ACC112 (cell line): ENCODE measurements around the gene ZIC4.

Source experiments
- H2AFZ ChIP-seq: fragments of 200-600 bp; sonication (generic); one replicate; pipeline ENCODE4 v1.6.0; 2017; ENCODE audit warnings: antibody characterized with exemption, low read length; ENCODE audit not compliant: unreplicated experiment
- H3K27ac ChIP-seq: fragments of 200-600 bp; sonication (generic); 2 replicates; pipeline ENCODE4 v1.5.1; 2014; ENCODE audit warnings: low read depth, mild to moderate bottlenecking, antibody characterized with exemption, low read length, moderate library complexity
- H3K27me3 ChIP-seq: fragments of 200-600 bp; sonication (generic); 2 replicates; pipeline ENCODE4 v1.6.1; 2014; ENCODE audit warnings: mild to moderate bottlenecking, antibody characterized with exemption, low read length, moderate library complexity, mixed read lengths; ENCODE audit not compliant: insufficient read depth
- H3K36me3 ChIP-seq: fragments of 200-600 bp; sonication (generic); 2 replicates; pipeline ENCODE4 v1.6.1; 2016; ENCODE audit warnings: mild to moderate bottlenecking, antibody characterized with exemption, low read length, moderate library complexity, mixed read lengths; ENCODE audit not compliant: insufficient read depth
- H3K4me1 ChIP-seq: fragments of 200-600 bp; sonication (generic); one replicate; pipeline ENCODE4 v1.6.1; 2016; ENCODE audit warnings: low read length, mixed read lengths; ENCODE audit not compliant: insufficient read depth, unreplicated experiment, control insufficient read depth
- H3K4me3 ChIP-seq: fragments of 200-600 bp; sonication (generic); 2 replicates; pipeline ENCODE4 v1.5.1; 2014; ENCODE audit warnings: mild to moderate bottlenecking, low read depth, low read length
- H3K79me2 ChIP-seq: fragments of 200-600 bp; sonication (generic); one replicate; pipeline ENCODE4 v1.6.0; 2016; ENCODE audit warnings: low read length; ENCODE audit not compliant: control insufficient read depth, unreplicated experiment, insufficient read depth

ZIC4 gene

DNA sequence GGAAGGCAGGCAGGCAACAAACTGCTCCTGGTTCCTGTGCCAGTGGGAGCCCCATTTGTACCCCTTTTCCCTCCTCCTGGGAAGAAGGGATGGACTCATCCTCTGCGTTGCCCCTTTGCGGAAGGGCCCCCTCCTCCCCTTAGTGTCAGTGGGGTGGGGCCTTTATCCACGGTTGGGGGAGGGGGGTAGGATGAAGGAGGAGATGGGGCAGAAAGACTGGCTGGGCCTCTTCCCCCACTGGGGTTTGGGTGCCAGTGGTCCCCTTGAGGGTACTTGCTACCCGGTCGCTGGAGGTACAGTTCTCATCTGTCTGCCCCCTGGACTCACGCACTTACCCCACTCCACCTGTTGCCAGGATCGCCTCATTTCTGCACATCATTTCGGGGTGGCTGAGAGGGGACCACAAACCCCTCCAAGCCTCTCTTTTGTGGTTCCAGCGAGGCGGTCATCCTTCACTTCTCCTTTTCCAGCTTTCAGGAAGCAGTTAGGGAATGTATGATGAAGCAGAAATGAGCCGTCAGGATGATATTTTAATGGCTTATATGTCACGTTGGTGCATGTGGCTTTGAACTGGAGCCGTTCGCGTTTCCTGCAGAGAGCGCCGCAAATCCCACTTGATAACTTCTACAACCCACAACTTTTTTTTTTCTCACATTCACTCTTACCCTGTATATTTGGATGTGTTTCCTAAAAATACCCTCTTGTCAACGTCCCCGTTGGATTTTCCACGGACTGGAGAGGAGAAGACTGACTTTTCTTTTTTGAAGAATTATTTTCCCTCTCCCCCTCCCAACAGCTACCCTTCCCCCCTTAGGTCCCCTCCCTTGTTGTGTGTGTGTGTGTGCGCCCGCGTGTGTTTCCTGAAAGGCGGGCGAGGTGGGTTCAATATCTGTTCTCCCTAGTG, at the start of gene ZIC4:
Gene ZIC4, minus strand, starts transcription at position 516 of the 904 bp plus-strand sequence. CDS start 3,746 bp downstream, outside the sequence.
- peaks cover 5% of the 10 kb centered on the region for H3K4me1 ChIP-seq
- H3K27me3 ChIP-seq: peaks cover 100% of the 10 kb centered on the region
- H2AFZ ChIP-seq: no peak within 1 kb of the TSS
- H3K27ac ChIP-seq: no peak within 1 kb of the TSS
- no peaks in the 10 kb centered on the region for H3K36me3 ChIP-seq
- H3K79me2 ChIP-seq: no peaks in the 10 kb centered on the region
- peak within 1 kb of the TSS; percentile 35; the same call in 1 of the 2 replicates for H3K4me3 ChIP-seq

DNA sequence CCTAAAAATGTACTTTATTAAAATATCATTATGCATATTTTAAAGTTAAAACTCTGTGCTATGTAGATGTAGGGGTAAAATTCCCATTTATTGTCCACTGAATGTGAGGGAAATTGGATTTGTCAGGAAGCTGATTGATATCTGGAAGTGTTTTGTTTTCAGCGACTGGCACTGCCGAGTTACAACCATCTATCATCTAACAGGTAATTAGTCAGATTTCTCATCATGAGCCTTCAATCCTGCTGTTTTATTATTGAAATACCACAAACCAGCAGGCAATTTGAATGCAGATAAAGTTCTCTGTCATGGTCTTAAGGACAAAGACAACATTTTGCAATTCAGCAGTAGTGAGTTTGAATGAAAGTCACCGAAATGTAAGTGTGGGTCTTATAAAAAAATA, 43.3 kb upstream of the ZIC4 start:
- H3K27ac ChIP-seq: no peak overlapping the region
- H2AFZ ChIP-seq: no peak overlapping the region
- H3K36me3 ChIP-seq: no peaks in the 10 kb centered on the region
- H3K79me2 ChIP-seq: no peaks in the 10 kb centered on the region
- no peak overlapping the region for H3K4me3 ChIP-seq
- peaks cover 18% of the 10 kb centered on the region for H3K27me3 ChIP-seq
- no peaks in the 10 kb centered on the region for H3K4me1 ChIP-seq

DNA sequence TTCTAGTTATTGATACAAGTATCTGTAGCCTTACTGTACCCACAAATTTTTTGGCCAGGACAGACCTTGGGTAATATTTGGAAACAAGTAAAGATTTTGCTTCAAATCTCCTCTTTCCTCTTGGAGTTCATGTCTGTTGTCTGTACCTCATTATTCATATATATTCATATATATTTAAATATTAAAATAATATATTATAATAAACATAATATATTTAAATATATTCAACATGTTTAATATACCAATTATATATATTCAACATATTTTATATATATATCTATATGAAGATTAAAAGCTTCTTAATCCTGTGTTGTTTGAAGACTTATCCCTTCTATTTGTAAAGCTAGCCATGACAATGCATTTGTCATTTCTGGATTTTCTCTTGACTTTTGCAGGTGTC, 40.9 kb upstream of the ZIC4 start:
- Histone ChIP-seq H2AFZ (no peak overlapping the region), H3K27ac (no peak overlapping the region), H3K4me3 (no peak overlapping the region), H3K79me2 (no peaks in the 10 kb centered on the region), H3K36me3 (no peaks in the 10 kb centered on the region), H3K4me1 (no peaks in the 10 kb centered on the region), H3K27me3 (peaks cover 12% of the 10 kb centered on the region)

DNA sequence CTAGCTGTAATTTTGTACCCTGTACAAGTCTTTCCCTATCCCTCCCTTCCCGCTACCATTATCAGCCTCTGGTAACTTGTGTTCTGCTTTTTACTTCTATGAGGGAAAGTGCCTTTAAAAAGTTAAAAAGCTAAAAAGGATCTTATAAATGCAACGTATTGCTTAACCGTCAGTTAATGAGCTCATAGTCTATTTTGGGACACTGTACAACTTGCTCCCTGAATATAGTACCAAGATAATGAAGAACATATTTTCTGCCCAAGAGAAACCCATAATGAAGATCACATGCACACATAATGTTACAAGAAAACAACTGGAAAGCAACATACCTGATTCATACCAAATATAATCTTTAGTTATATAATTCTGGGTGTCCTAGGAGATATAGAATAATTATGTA, 25.4 kb upstream of the ZIC4 start:
- Histone ChIP-seq H3K27me3 (peaks cover 47% of the 10 kb centered on the region), H3K79me2 (no peaks in the 10 kb centered on the region), H3K36me3 (no peaks in the 10 kb centered on the region), H2AFZ (no peak overlapping the region), H3K27ac (no peak overlapping the region), H3K4me1 (no peaks in the 10 kb centered on the region), H3K4me3 (no peak overlapping the region)

DNA sequence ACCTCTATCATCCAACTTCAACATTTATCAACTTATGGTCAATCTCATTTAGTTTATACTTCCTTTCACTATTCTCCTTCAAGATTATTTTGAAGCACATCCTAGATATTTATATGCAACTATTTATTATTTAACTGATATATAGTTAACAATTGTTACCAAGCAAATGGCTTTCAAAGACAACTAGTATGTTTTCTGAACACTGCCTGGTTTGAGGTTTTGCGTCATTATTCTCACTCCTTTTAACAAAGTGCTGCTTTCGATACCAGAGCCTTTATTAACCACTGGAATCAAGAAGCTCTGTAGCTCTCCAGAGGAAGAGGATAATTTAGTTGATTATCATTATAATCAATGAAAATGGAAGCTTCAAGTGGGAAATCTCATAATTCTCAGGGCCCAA, 22.4 kb upstream of the ZIC4 start:
- Histone ChIP-seq H3K4me1 (no peaks in the 10 kb centered on the region), H2AFZ (no peak overlapping the region), H3K79me2 (no peaks in the 10 kb centered on the region), H3K27me3 (peaks cover 77% of the 10 kb centered on the region), H3K4me3 (no peak overlapping the region), H3K36me3 (no peaks in the 10 kb centered on the region), H3K27ac (no peak overlapping the region)

DNA sequence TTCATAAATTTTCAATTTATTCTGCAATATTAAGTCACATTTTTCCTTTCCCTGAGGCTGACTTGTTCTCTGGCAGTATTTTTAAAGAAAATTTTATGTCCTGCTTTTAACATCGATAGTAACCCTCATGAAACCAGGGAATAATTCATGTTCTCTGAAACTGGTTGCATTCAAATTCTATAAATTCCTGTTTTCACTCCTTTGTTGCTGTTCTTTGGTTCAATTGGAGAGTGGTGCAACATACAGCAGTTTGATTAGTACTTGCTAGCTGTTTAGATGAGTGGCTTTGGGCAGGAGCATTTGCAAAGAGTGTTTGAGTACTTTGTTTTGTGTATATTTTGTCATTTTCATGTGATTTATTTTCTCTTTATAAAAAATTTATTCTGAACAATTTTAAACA, 22.0 kb upstream of the ZIC4 start:
- no peaks in the 10 kb centered on the region for H3K79me2 ChIP-seq
- no peaks in the 10 kb centered on the region for H3K36me3 ChIP-seq
- H2AFZ ChIP-seq: no peak overlapping the region
- H3K27me3 ChIP-seq: peaks cover 77% of the 10 kb centered on the region
- no peak overlapping the region for H3K4me3 ChIP-seq
- H3K4me1 ChIP-seq: no peaks in the 10 kb centered on the region
- H3K27ac ChIP-seq: no peak overlapping the region

DNA sequence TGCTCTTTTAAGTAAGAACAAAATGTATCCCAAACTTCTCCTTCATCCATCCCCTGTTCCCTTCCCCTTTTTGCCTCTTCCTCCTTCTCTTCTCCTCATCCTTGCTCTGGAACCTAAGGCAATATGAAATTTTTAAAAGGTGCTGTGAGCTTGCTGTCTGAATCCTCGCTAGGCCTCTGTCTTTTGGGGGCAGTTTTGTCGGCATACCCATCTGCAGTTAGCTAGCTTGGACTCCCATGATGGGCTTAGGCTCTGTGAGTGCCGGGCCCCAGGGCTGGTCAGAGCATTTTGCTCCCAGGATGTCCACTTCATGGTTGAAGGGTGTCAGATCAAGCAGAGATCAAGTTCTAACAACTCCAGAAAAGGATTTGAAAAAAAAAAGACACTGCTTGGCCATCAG, 21.4 kb upstream of the ZIC4 start:
- no peaks in the 10 kb centered on the region for H3K4me1 ChIP-seq
- no peaks in the 10 kb centered on the region for H3K79me2 ChIP-seq
- peaks cover 77% of the 10 kb centered on the region for H3K27me3 ChIP-seq
- H3K4me3 ChIP-seq: no peak overlapping the region
- H3K27ac ChIP-seq: no peak overlapping the region
- no peaks in the 10 kb centered on the region for H3K36me3 ChIP-seq
- H2AFZ ChIP-seq: no peak overlapping the region

DNA sequence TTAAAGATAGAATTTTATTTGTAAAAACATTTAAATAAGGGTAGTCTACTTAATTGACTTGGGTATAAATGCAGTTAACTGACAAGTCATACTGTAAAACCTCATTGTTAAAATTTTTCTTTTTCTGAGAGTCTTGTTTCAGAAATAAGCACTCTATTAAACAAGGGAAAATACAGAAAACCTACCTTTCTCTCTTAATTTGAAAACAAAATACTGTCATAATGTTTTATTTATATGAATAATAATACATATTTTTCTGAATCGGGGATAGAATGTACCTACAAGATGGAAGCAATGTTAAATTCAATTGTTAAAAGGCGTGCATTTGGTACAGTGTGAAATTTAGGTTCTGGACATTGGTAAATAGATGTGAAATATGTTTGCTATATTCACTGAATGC, 20.6 kb upstream of the ZIC4 start:
- Histone ChIP-seq H3K4me3 (no peak overlapping the region), H2AFZ (no peak overlapping the region), H3K4me1 (no peaks in the 10 kb centered on the region), H3K36me3 (no peaks in the 10 kb centered on the region), H3K27ac (no peak overlapping the region), H3K79me2 (no peaks in the 10 kb centered on the region), H3K27me3 (peaks cover 77% of the 10 kb centered on the region)

DNA sequence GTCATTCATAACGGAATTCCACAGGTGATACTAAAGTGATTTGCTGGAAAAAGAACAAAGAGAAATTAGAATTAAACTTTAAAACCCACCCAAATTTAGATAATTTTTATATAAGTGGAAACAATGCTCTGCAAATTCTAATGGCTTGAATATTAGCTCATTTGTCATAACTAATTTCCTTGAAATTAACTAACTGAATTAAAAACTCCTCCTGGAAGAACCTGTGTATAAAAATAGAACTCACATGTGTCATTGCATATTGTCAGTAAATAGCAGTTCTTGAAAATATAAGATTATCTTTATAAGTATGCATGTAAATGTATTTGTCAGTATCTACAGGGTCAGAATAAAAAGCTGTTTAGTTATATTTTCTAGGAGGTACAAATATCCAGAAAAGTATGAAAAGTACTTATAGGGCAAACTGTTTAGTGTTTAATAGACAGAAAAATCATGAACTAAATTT, 19.1 kb upstream of the ZIC4 start:
- Histone ChIP-seq H3K79me2 (no peaks in the 10 kb centered on the region), H3K36me3 (no peaks in the 10 kb centered on the region), H3K4me3 (no peak overlapping the region), H3K27me3 (peaks cover 89% of the 10 kb centered on the region), H3K27ac (no peak overlapping the region), H2AFZ (no peak overlapping the region), H3K4me1 (no peaks in the 10 kb centered on the region)

DNA sequence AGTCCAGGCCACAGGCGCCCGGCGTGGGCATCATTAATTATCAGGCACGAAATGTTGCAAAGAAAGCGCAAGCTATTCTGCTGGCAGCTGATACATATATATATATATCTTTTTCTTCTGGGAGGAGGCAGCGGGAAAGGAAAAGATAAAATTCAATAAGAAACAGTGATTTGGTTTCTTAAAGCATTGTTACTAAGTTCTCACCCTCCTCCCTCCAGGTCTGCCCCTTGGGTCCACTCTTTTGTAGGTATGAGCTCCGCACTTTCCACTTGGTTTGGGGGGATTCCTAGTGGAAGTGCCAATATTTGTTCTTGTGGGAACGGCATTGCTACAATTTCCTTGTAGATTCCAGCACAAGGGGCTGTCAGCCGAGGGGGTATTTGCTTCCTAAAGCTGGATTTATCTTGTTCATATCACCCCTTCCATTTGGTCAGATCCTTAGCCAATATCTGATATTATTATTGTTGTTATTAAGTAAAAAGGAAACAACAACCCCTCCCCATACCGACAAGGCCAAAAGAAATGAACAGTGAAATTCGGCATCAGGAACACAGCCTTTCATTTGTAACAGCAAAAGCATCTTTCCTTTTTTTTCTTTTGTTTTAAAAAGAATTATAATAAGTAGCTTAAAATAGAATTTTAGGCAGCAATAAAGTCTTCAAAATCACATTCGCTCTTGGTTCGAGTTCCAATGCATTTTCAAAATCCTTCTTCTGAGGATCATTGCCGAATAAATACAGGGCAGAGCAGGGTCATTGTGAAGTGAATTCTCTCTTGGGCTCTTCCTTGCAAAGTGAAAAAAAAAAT, 18.4 kb upstream of the ZIC4 start:
- Histone ChIP-seq H3K36me3 (no peaks in the 10 kb centered on the region), H3K79me2 (no peaks in the 10 kb centered on the region), H3K4me1 (no peaks in the 10 kb centered on the region), H2AFZ (no peak overlapping the region), H3K27ac (no peak overlapping the region), H3K4me3 (no peak overlapping the region), H3K27me3 (peaks cover 92% of the 10 kb centered on the region)
